SK-N-SH (cell line): ENCODE measurements around the gene TAS2R41.

ENCODE experiments used
- CHD2 ChIP-seq: fragments of 150-350 bp; IDR thresholded peaks from 2 replicates; pipeline ENCODE4 v1.6.1; 2018; ENCODE audit warnings: low read length; ENCODE audit not compliant: partially characterized antibody
- ELF1 ChIP-seq: IDR thresholded peaks from 2 replicates; pipeline ENCODE4 v1.4.0; 2012
- EP300 ChIP-seq, 2 experiments: IDR thresholded peaks; 2 replicates each; pipeline versions ENCODE4 v1.4.0 to v1.6.1; 2012; ENCODE audit warnings: borderline replicate concordance in 1 of 2, low read depth in 1 of 2, low read length in 1 of 2
- GABPA ChIP-seq: IDR thresholded peaks from 2 replicates; pipeline ENCODE4 v1.4.0; 2012; ENCODE audit warnings: low read depth, mild to moderate bottlenecking
- MEF2A ChIP-seq: IDR thresholded peaks from 2 replicates; pipeline ENCODE4 v1.4.0; 2012; ENCODE audit warnings: low read depth, borderline replicate concordance
- POLR2AphosphoS5 ChIP-seq: IDR thresholded peaks from 2 replicates; pipeline ENCODE4 v1.6.1; 2012; ENCODE audit warnings: low read depth, low read length
- RFX5 ChIP-seq: IDR thresholded peaks from 2 replicates; pipeline ENCODE4 v1.6.1; 2012; ENCODE audit warnings: mild to moderate bottlenecking, improper control_type of control experiment, low read length
- TCF12 ChIP-seq: IDR thresholded peaks from 2 replicates; pipeline ENCODE4 v1.4.0; 2012
- TEAD4 ChIP-seq: IDR thresholded peaks from 2 replicates; pipeline ENCODE4 v1.4.0; 2012; ENCODE audit warnings: mild to moderate bottlenecking, borderline replicate concordance; ENCODE audit not compliant: insufficient read depth
- YY1 ChIP-seq: IDR thresholded peaks from 2 replicates; pipeline ENCODE4 v1.4.0; 2012; ENCODE audit warnings: low read depth, mild to moderate bottlenecking
- TF ChIP-seq, protein P1 (sequence below): fragments of 200-600 bp; sonication (generic); IDR thresholded peaks from 2 replicates; pipeline ENCODE4 v1.6.1; 2017; ENCODE audit warnings: antibody characterized with exemption, mild to moderate bottlenecking, moderate library complexity
- TF ChIP-seq, protein P2 (sequence below): IDR thresholded peaks from 2 replicates; pipeline ENCODE4 v1.6.1; 2012; ENCODE audit warnings: mild to moderate bottlenecking, low read depth, low read length, moderate library complexity
- TF ChIP-seq, protein P3 (sequence below): IDR thresholded peaks from 2 replicates; pipeline ENCODE4 v1.4.0; 2012; ENCODE audit warnings: low read depth

DNA sequence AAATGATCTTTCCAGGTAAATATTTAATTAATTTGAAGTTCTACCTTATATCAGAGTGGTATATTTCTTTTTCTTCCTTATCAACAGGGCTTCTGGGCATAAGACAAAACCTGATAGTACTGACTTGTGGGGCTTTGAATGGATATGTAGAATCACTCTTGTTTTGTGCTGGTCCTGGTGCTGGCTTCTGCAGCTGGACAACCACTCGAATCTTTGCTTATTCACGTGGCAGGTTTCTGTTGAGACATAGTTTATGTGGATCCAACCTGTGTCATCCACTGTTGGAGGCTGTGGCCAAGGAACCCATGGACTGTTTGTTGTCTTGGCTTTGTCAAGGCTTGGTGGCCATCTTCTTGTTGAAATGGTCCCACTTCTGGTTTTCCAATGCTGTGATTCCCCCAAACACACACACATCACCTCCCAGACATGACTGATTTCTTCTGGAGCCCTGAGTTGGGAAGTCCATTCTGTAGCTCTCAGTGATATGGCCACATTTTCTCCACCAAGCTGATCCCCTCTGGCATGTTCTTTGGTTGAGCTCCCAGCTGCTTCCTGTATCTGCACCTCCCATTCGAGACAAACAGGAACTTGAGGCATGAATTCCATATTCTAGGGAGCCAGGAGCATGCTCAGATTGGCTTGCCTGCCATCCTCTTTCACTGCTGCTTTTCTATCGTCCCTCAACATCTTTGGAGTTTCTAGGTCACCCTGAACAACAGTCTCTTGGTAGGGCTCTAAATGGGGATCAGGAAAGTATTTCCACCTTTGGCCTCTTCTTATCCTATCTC, 19.5 kb downstream of the TAS2R41 start:
- TF ChIP-seq YY1: no peak
- TF ChIP-seq, protein P1, sequence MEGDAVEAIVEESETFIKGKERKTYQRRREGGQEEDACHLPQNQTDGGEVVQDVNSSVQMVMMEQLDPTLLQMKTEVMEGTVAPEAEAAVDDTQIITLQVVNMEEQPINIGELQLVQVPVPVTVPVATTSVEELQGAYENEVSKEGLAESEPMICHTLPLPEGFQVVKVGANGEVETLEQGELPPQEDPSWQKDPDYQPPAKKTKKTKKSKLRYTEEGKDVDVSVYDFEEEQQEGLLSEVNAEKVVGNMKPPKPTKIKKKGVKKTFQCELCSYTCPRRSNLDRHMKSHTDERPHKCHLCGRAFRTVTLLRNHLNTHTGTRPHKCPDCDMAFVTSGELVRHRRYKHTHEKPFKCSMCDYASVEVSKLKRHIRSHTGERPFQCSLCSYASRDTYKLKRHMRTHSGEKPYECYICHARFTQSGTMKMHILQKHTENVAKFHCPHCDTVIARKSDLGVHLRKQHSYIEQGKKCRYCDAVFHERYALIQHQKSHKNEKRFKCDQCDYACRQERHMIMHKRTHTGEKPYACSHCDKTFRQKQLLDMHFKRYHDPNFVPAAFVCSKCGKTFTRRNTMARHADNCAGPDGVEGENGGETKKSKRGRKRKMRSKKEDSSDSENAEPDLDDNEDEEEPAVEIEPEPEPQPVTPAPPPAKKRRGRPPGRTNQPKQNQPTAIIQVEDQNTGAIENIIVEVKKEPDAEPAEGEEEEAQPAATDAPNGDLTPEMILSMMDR: no peak
- TF ChIP-seq, protein P2, sequence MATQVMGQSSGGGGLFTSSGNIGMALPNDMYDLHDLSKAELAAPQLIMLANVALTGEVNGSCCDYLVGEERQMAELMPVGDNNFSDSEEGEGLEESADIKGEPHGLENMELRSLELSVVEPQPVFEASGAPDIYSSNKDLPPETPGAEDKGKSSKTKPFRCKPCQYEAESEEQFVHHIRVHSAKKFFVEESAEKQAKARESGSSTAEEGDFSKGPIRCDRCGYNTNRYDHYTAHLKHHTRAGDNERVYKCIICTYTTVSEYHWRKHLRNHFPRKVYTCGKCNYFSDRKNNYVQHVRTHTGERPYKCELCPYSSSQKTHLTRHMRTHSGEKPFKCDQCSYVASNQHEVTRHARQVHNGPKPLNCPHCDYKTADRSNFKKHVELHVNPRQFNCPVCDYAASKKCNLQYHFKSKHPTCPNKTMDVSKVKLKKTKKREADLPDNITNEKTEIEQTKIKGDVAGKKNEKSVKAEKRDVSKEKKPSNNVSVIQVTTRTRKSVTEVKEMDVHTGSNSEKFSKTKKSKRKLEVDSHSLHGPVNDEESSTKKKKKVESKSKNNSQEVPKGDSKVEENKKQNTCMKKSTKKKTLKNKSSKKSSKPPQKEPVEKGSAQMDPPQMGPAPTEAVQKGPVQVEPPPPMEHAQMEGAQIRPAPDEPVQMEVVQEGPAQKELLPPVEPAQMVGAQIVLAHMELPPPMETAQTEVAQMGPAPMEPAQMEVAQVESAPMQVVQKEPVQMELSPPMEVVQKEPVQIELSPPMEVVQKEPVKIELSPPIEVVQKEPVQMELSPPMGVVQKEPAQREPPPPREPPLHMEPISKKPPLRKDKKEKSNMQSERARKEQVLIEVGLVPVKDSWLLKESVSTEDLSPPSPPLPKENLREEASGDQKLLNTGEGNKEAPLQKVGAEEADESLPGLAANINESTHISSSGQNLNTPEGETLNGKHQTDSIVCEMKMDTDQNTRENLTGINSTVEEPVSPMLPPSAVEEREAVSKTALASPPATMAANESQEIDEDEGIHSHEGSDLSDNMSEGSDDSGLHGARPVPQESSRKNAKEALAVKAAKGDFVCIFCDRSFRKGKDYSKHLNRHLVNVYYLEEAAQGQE: no peak
- TF ChIP-seq RFX5: no peak
- TF ChIP-seq MEF2A: no peak
- TF ChIP-seq TEAD4: no peak
- TF ChIP-seq TCF12: no peak
- TF ChIP-seq, protein P3, sequence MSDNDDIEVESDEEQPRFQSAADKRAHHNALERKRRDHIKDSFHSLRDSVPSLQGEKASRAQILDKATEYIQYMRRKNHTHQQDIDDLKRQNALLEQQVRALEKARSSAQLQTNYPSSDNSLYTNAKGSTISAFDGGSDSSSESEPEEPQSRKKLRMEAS: no peak
- TF ChIP-seq ELF1: no peak
- no peak for TF ChIP-seq POLR2AphosphoS5
- no peak for TF ChIP-seq GABPA
- no peak for TF ChIP-seq EP300 (IDR thresholded peaks at IDR 0.05; ENCODE audit: borderline replicate concordance in 1 of 2, low read depth in 1 of 2, low read length in 1 of 2)
- TF ChIP-seq CHD2: no peak
